Activated naive CD4-positive, alpha-beta T cell treated with anti-CD3 and anti-CD28 coated beads for 36 hours (primary cell): ENCODE measurements around the gene PRSS33. TPM values are rescaled to one million over a fixed set of nuclear protein-coding genes. Genes with fewer than 3 reads are reported as not detected.

Experiments used
- total RNA-seq, 2 experiments: library from RNA; stranded (reverse); gene quantifications; one replicate each; pipeline ENCODE4 v1.2.3, GENCODE V29; 2021

The PRSS33 gene
- total RNA-seq, 2 experiments from 2014 or later = 0.12 to 0.17 TPM

Other genes starting within 250 kb of the PRSS33 start
- 10 to 100 TPM; 26.6 to 27.8 TPM for gene PDPK1, start 249.5 kb downstream of the PRSS33 start, total RNA-seq
- gene KCTD5, start 105.0 kb downstream of the PRSS33 start, total RNA-seq = 10 to 100 TPM; 21.8 to 24.1 TPM
- 1 to 10 TPM; 1.7 to 2.4 TPM for gene PRSS27, start 67.3 kb downstream of the PRSS33 start, total RNA-seq
- 100 to 1,000 TPM; 607 to 649 TPM for gene SRRM2, start 34.9 kb downstream of the PRSS33 start, total RNA-seq
- gene ELOB, start 10.3 kb downstream of the PRSS33 start, total RNA-seq = 100 to 1,000 TPM; 177 to 189 TPM
- not detected for gene PRSS41, start 10.9 kb upstream of the PRSS33 start, total RNA-seq
- gene PRSS21, start 29.7 kb upstream of the PRSS33 start, total RNA-seq = 1 to 10 TPM; 3.3 to 4.1 TPM
- under 1 TPM; 0.22 to 0.64 TPM for gene ZG16B, start 42.7 kb upstream of the PRSS33 start, total RNA-seq
- not detected for gene PRSS22, start 70.6 kb upstream of the PRSS33 start, total RNA-seq
- gene FLYWCH2, start 95.7 kb upstream of the PRSS33 start, total RNA-seq = 10 to 100 TPM; 12.7 to 15.2 TPM
- gene FLYWCH1, start 124.4 kb upstream of the PRSS33 start, total RNA-seq = 10 to 100 TPM; 33.5 to 35.4 TPM
- not detected for gene KREMEN2, start 176.7 kb upstream of the PRSS33 start, total RNA-seq
- gene PAQR4, start 181.8 kb upstream of the PRSS33 start, total RNA-seq = 10 to 100 TPM; 25.8 to 28.2 TPM
- gene PKMYT1, start 192.9 kb upstream of the PRSS33 start, total RNA-seq = 100 to 1,000 TPM; 128 to 136 TPM
- not detected for gene CLDN9, start 225.4 kb upstream of the PRSS33 start, total RNA-seq
- not detected for gene CLDN6, start 230.6 kb upstream of the PRSS33 start, total RNA-seq
- under 1 TPM; 0.88 to 0.96 TPM for gene TNFRSF12A, start 232.8 kb upstream of the PRSS33 start, total RNA-seq
- 10 to 100 TPM; 22.6 to 26.8 TPM for gene HCFC1R1, start 236.4 kb upstream of the PRSS33 start, total RNA-seq
- gene THOC6, start 236.5 kb upstream of the PRSS33 start, total RNA-seq = 10 to 100 TPM; 40.6 to 41.0 TPM
- gene BICDL2, start 249.4 kb upstream of the PRSS33 start, total RNA-seq = not detected